GM12865 (cell line): ENCODE measurements around the gene NKPD1.

ENCODE experiments used
- DNase-seq: peaks from one replicate; pipeline ENCODE4 v3.0.0; 2010; ENCODE audit warnings: low read depth
- H3K4me3 ChIP-seq: 2 replicates; pipeline ENCODE4 v1.5.1; 2011; ENCODE audit warnings: mild to moderate bottlenecking, low read depth, low read length, control low read depth
- CTCF ChIP-seq: IDR thresholded peaks from 2 replicates; pipeline ENCODE4 v1.5.1; 2011; ENCODE audit warnings: low read length, control low read depth, low read depth, inconsistent platforms; ENCODE audit not compliant: insufficient read depth; ENCODE audit errors: missing control alignments

Gene NKPD1

DNA sequence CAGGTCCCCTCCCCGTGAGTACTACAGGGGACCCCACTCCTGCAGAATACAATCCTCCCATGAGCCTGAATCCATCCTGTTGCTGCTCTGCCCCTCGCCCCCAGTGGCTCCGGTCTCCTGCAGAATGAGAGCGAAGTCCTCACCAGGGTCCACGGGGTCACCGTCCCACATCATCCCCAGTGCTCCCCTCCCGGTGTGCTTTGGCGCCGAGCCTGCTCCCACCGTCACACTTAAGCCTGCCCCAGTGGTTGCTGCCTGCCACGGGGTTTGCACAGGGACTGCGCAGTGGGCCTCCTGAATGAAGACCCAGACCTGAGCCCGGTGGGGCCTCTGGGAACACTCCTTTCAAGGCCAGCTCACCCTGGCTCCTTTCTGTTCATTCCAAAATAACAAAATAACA, 30.5 kb downstream of the NKPD1 start:
- no peak for DNase-seq
- no peak for TF ChIP-seq CTCF
- no peak overlapping the region for H3K4me3 ChIP-seq

- H3K4me3 ChIP-seq = no peak overlapping the region
- no peak for DNase-seq
- TF ChIP-seq CTCF = no peak
These were observed 32.0 kb downstream of the NKPD1 start for GRCh38 chr19:45128806-45129205.

DNA sequence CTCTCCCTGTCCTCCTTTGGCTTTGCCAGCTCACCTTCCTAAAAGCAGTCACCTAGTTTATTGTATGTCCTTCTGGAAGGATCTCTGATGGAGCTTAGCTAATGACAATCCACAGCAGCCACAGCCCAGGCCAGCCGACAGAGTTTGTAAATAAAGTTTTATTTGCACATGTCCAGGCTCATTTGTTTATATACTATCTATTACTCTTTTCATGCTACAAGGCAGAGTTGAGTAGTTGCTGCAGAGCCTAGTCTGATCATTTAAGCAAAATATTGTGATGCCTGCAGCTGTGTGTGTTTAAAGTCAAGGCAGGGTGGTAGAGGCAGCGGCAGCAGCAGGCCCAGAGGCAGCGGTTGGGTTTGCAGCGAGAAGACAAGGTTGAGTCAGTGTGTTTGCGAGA, 32.6 kb downstream of the NKPD1 start:
- no peak for TF ChIP-seq CTCF
- no peak for DNase-seq
- H3K4me3 ChIP-seq = no peak overlapping the region

DNA sequence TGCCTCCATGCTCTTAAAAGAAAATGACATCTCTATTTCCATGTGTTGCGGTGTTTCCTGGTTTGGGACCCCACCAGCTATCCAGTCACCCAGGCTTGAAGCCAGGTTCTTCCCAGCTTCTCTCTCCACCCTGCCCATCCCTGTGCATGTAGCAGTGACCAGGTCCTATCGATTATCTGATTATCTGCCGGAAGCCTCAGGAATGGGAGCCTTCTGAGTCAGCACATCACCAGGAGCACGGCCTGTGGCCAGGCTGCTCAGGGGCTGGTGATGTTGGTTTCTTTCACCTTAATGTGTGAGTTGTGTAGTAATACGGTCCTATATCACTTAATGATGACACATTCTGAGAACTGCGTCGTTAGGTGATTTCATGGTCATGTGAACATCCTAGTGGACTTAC, 34.1 kb downstream of the NKPD1 start:
- no peak for DNase-seq
- TF ChIP-seq CTCF = no peak

DNA sequence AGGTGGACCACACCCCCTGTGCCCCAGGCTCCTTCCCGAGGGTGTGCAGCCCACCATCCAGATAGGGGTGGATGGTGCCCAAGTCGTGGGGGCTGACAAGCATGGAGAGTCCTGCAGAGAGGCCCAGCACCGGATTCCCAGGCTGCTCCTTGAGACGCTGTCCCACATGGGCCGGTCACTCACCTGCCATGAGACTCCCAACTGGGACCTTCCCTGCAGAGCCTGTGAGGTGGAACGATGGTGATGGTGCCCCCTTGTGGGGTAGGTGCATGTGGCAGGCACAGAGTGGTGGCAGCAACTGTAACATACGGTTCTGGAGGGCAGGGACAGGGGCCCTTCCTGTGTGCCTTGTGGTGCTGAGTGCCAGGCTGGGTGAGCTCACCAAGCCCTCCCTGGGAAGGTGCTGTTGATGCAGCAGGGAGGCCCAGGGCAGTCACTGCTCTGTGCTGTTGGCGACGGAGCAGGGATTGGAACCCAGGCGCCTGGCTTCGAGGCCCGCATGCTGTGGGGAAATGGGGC, 34.7 kb downstream of the NKPD1 start:
- peak; percentile 79 for DNase-seq

More for the DNA sequence above, 34.1 kb downstream of the NKPD1 start:
- no peak overlapping the region for H3K4me3 ChIP-seq

GRCh38 chr19:45125360-45125759, 35.4 kb downstream of the NKPD1 start:
- no peak for DNase-seq
- TF ChIP-seq CTCF = no peak
- no peak overlapping the region for H3K4me3 ChIP-seq

More for the DNA sequence above, 34.7 kb downstream of the NKPD1 start:
- no peak overlapping the region for H3K4me3 ChIP-seq
- TF ChIP-seq CTCF = peak; percentile 82

DNA sequence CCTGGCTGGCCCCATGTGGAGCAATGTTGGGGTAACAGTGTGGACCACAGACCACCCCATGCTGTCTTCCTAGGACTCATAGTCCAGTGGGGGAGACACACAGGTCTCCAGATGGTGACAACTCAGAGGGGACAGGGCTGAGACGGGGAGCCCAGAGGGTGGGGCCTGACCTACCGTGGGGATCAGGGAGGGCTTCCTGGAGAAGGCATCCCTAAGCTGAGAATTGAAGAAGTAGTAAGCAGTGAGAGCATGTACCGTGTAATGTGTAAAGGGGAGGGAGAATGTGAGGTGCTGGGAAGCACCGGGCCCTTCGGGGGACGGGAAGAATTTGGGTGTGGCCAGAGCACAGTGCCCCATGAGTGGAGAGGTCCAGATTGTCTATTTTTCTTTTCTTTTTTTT, 36.8 kb downstream of the NKPD1 start:
- DNase-seq = no peak
- no peak for TF ChIP-seq CTCF
- no peak overlapping the region for H3K4me3 ChIP-seq
